SW 1271 (cell line): ENCODE measurements around the gene ALG8.

Source experiments
- DNase-seq, 2 experiments: peaks; one replicate each; lab custom pipeline; 2025; lab: John Stamatoyannopoulos, UW

The ALG8 gene

DNA sequence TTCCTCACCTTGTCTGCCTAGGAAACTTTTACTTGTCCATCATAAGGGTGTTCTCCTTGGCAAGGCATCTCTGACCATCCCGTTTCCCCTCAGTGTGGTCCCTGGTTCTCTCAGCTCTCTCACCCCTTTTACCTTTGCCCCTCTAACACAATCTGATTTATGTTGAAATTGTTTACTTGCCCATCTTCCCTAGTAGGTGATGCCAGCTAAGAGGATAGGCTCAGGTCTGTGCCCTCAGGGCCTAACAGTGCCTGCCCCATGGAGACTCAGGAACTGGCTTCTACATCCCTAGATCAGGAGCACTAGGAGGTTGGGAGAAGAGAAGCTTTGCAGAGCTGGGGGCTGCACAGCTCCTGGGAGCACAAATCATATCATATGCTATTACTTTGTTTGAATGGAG is 21.1 kb upstream of the ALG8 start:
- no peak for DNase-seq

DNA sequence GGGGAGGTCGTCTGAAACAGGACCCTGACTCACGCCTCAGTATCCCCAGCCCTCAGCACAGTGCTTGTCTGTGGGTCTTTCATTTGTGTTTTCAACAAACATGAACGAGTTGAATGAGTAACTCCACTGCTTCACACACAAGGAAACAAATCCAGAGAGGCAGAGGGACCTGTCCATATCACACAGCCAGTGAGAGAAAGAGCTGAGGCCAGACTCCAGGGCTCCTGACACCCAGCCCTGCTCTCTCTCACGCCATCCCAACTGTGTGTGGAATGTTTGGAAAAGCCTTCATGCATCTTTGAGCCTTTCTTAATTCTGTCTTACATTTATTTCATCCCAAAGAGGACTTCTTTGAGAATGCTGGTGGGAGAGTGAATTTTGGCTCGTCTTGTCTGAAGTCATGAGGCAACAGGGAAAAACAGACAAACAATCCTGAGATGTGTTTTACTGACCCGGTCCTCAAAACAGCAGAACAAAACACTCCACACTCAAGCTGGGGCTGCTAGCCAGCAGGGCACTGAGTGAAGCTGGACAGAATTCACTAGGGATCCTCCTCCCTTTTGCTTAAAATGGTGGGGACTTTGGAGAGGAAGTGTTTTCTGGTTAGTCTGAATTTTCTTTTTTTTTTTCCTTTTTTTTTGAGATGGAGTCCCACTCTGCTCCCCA is 19.7 kb upstream of the ALG8 start:
- no peak for DNase-seq

DNA sequence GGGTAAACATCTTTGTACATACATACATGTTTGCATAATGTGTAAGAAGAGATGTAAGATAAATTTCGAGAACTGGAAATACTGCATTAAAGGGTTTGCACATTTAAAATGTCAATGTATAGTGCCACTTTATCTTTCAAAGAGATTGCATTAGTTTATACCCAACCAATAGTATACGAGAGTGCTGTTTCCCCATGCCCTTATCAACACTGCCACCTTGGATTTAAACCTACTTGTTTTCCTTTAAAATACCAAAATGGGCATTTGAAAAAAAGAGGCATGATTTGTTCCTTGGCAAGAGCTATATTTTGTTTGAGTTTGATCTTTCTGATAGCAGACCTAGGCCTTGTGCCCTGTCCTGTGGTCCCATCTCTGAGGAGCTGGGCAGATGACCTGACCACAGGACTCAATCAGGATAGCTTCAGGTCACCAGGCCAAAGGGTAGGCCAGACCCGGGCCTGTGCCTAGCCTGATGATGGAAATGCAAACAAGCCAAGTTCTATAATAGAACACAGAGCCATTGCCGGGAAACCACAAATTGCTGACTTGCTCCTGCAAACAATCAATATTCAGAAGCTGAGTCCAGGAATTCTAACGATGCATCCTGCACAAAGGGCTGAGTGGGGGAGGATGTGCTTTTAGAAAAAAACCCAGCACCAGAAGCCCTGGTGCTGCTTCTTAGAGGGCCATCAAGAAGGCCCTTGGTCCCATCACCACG is 16.9 kb upstream of the ALG8 start:
- no peak for DNase-seq

DNA sequence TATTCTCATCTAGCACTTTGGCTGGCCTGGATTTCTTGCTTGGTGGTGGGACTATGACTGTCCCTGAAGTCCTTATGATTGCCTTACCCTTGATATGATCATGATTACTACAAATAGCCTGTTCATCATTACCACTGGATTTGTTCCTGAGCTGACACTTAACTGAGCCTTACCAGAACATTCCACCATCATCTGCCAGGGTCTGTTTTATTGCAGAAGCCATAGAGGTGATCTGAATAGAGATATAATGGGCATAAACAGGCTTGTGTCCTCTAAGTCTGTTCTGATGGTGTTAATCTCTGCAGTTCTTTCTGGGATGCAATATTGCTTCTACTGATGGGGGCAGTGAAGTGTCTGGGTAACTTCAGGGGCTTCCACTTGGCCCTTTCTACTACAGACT is 12.4 kb upstream of the ALG8 start:
- no peak for DNase-seq

DNA sequence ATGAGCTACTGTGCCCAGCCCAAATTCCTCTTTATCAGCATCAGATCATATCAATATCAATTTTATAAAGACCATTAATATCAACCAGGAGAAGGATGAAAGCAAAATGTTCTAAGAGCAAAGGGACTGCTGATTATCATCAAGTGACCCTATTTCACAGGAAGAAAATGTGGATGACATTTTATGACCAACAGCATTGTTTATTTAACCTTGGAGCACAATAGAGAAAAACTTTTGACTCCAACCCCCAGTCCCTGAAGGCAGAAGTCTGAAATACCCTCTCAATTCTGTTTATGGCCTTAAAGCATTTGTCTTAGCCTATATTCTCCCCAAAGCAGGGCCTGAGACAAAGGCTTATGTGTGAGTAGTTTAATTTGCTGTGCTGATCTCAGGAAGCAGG is 11.3 kb upstream of the ALG8 start:
- DNase-seq, result no peak

DNA sequence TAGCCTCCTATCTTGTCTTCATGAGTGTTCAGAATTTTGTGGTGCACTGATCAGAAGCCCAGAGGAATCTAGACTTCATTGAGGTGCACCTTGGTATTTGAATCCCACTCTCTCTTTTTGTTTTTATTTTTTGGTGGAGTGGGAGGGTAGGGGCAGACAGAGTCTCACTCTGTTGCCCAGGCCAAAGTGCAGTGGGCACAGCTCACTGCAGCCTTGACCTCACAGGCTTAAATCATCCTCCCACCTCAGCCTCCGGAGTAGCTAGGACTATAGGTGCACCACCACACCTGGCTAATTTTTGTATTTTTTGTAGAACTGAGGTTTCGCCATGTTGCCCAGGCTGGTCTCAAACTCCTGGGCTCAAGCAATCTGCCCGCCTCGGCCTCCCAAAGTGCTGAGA is 10.9 kb upstream of the ALG8 start:
- no peak for DNase-seq

DNA sequence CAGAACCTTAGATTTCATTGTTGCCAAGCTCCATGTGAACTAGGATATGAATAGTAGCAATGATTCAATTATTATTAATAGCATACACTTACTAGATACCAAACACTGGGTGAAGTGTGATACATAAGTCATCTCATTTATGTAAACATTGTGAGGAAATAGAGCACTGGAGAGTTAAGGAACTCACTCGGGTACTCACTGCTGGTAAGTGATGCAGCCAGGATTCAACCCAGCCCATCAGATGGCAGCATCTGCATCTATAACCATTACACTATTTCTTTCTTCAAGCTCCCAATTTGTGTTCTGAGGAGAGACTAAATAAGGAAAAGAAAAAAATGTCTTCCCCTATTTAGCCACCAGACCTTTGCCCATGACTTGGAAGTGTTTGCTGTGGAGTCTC is 10.2 kb upstream of the ALG8 start:
- no peak for DNase-seq

DNA sequence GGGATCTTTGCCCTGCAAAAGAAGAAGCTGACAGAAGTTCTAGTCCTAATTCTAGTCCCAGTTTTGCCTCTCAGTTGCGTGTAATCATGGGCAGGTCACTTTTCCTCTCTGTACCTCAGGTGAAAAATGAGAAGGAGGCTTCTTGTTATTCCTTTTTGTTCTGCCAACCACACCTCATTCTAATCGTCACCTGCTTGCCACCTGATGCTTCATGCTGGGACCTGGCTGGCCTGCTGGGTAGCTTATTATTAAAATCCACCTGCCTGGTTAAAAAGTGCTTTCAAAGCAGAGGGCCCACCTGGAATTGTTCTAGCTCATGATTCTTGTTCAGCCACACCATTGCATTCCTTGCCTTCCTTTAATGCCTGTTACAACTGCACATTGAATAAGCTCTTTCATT is 8.4 kb upstream of the ALG8 start:
- DNase-seq, result no peak

DNA sequence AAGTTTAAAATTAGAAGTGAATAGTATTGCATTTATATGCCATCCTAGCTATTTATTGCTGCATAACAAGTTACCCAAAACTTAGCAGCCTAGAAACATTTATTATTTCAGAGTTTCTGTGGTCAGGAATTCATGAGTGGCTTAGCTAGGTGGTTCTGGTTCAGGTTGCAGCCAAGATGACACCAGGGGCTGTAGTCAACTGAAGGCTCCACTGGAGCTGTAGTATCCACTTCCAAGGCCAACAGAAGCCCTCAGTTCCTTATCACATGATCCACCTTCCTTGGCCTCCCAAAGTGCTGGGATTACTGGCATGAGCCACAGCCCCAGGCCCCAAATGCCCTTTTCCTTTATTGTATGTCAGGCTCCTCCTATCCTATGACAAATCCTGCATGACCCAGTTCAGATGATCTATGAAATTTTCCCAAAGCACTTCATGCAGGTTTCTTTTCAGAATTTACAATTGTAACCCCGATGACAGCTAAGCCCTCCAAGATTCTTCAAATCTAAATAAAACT is 6.1 kb upstream of the ALG8 start:
- no peak for DNase-seq

DNA sequence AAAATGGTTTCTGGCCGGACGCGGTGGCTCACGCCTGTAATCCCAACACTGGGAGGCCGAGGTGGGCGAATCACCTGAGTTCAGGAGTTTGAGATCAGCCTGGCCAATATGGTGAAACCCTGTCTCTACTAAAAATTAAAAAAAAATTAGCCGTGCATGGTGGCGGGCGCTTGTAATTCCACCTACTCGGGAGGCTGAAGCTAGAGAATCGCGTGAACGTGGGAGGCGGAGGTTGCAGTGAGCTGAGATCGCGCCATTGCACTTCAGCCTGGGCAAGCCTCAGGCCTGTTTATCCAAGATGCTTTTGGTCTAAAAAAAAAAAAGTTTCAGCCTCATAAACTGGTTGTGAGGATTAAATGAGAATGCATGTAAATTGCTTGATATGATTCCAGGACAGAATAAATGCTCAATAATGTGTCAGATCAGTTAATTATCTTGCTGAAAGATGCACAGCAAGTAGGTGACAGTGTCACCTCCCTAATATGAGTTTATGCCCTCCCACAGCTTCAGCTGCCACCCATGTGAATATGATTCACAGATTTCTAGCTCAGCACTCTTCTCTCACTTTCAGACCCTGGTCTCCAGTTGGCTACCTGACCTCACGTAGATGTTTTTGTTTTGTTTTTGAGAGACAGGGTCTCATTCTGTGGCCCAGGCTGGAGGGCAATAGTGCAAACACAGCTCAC is 1.1 kb upstream of the ALG8 start:
- DNase-seq, result no peak

DNA sequence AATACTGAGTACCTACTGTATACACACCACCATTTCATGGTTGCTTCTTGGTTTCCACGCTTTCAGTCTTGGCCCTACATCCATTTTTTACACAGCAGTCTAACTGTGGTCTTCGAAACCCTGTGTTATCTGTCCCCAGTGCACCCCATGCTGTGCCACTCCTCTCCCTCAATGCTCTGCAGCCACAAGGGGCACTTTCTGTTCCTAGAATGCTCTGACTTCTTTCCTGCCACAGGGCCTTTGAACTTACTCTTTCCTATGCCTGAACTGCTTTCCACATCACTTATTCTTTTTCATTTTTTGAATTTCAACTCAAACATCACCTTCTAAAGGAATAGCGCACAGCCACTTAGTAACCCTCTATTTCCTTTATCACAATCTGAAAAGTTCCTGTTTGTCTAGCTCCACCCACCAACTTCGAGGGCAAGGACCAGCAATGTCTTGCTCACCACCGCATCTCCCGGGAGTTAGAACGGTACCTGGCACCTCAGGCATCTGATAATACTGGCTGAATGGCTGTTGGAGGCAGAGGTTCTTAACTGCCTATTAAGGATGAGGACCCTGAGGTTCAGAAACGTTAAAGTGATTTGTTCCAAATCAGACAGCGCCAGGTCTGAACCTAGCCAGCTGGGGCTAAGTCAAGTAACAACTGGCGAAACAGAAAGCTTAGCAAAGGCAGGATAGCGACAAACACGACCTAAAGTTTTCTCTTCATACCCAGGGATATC is 568 bp downstream of the ALG8 start:
- peak in 1 of 2 experiments; percentile 69 for DNase-seq

DNA sequence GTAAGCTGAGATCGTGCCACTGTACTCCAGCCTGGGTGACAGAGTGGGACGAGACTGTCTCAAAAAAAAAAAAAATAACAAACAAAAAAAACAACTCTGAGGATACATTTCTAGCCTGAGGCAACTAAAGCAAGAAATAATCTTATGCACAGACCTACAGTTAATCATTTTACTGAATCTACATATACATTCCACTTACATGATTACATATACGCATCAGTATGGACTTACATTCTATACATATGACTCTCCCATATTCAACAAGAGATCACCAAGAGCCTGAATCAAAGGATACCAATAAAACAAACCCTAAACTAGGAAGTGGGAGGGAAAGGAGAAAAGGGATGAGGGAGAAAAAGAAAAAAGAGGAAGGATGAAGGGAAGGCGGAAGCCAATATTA is 1.1 kb downstream of the ALG8 start:
- DNase-seq, result no peak

DNA sequence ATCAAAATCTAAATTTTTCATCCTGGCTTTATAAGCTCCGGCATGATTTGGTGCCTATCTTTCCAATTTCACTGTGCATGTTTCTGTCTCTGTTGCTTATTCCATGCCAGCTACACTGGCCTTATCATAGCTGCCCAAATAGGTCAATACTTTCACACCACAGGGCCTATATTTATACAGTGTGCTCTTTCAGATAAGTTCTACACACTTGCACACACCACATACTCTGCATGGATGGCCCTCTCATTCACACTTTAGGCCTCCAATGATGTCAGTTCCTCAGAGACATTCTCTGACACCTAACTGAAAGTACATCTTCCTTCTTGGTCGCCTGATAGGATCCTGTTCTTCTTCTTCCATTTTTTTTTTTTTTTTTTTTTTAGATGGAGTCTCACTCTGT is 7.0 kb downstream of the ALG8 start:
- DNase-seq, result no peak

DNA sequence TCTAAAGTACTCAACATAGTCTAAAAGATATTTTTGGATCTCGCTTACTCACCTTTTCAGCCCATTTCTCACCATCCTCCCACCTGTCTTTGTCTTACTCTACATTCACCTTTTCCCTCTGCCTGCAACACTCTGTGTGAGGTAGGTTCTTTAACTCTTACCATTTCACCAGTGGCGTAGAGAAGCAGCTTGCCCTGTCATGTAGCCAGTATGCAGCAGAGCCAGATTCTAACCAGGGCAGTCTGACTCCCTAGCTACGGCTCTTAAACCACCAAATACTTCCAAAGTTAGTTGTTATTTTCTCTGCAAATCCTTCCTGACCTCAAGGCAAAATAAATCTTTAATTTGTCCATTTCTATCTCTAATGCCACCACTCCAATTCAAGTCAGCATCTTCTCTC is 7.5 kb downstream of the ALG8 start:
- DNase-seq, result no peak

DNA sequence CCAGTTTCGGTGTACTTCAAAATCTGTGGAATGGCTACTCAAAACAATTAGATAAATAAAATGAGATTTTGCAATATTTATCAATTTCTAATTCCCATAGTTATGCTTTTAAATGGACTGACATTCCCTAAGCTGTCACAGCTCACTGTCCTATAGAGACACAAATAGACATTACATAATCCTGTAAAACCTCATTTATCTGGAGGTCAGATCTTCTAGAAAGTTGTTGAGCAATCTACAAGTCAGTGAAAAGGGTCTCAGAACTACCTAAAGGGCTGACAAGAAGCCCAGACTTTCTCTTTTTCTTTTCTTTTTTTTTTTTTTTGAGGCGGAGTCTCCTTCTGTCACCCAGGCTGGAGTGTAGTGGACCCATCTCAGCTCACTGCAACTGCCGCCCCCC is 12.0 kb downstream of the ALG8 start:
- DNase-seq, result no peak

DNA sequence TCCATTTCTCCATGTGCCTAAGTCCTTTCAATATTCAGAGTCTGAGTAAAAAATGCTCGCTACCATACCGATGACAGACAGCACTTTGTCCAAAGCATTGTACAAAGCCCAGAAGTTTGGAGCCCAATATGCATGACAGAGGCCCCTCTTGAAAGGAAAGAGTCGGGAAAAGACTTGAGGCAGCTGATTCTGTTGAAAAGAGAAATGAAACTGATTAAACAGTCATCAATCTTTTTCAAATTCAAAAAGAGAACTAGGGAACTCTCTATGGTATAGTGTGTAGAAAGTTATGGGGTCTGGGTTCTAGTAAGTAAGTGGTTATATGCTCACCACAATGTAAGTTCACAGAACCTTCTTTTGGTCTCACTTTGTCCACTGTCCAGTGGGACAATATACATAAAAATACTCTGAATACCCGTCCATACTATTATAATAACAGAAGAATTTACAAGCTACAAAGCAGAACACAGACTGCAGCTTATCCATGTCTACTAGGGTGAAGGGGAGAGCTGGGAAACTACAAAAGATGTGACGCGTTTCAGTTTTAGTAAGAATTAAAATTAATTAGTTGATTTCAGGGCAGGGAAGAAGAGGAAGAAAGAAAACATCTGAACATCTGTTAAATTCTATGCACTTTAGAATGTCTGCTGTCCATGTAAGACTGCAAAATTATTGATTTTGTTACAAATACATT is 26.7 kb downstream of the ALG8 start:
- DNase-seq, result no peak

DNA sequence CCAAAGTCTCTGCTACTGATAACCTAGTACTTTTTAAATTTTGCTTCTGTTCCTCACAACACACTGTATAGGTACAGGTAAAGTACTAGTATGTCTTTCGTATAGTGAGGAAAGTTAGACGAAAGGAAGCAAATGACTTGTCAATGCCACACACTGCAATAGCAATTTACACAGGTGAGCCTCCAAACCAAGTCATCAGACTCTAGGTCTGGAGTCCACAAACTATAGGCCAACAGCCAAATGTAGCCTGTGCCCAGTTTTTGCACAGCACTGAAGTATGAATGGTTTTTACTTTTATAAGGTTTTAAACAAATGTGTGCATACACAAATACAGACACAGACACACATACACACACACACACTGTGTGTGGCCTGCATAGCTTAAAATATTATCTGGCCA is 28.1 kb downstream of the ALG8 start:
- no peak for DNase-seq

DNA sequence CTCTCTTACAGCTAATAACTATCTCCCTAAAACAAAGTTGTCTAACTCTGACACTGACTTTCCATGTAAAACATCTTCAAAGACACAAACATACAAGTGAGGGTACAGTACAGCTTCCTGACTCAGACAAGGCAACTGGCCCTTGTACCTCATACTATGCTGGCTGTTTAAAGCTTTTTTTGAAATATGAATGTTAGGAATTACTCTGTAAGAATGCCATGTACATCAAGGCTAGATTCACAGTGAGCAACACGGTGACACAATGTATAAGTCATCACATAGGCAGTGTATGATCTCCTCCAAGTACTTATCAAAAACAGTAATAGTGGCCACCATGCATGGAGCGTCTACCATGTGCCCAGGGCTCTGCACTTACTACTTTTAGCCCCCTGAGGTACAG is 28.6 kb downstream of the ALG8 start:
- DNase-seq, result no peak

DNA sequence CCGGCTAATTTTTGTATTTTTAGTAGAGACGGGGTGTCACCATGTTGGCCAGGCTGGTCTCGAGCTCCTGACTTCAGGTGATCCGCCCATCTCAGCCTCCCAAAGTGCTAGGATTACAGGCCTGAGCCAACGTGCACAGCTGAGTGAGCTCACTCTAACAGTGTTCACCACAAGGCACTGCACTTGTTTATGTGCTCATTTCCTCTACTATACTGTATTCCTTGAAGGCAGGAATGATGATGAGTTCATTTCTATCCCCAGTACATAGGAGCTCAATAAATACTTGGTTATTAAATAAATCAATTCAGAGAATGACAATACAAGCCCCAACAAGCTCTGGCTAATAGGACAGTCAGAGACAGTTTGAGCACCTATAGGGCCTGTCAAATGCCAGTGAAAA is 29.1 kb downstream of the ALG8 start:
- DNase-seq, result no peak

DNA sequence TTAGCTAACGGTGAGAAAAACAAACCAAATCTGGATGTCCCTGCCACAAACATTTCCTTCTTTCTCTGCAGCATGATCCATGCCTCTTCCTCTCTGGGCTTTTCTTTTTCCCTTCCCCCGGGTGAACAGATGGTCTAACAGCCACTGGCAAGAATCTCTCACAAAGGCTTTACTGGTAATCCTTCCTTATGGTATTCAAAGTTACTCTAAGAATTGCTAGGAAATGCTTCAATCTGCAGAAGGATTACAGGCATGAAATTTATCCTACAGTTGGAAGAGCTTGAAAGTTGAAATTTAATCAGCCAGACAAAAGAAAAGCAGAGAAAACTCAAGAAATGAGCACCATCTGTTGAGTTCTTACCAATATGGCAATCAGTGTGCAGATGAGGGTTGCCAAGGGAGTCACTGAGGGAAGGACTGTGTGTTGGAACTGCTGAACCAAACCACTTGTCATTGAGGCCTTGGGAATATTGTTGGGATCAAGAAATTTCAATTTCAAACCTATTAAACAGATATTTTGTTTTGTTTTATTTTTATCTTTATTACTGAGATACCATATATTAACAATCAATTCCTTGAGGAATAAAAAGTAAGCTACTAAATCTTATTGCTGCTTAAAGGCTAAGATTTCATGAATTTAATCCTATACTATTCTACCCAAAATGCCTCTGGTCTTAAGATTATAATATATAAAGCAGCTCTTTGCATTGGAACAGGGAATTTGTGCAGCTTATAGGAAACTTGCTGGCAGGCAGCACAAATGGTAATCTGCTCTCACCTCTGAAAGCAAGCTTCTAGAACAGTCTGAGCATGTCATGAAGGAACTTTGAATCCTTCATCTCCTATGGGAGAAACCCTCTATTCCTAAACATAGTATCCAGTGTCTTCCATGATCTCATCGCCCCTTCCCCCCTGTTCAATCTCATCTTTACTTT is 30.1 kb downstream of the ALG8 start:
- no peak for DNase-seq
